SHP77 treated with DMSO at 0.1 percent for 48 hours (cell line): ENCODE data around the gene CNTN4.

Experiments used
- DNase-seq: peaks from one replicate; lab custom pipeline; 2025; lab: John Stamatoyannopoulos, UW

CNTN4 gene

DNA sequence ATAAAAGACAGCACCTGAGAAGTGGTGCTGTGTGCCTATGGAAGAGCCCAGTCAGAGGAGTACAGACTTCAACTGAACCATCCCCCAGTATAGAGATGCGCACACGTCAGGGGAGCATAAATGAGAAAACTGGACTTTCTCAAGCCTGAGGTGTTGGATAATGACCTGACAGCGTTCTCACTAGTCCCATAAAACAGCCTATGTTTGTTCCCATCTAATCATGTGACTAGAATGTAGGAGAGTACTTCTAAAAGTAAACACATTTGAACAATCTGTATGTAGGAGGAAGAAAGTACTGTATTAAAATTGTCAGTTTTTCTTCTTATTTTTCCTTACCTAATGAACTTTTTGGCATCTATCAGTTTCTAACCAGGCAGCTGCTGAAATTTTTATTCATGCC is 498.9 kb downstream of the CNTN4 start:
- DNase-seq: no peak

DNA sequence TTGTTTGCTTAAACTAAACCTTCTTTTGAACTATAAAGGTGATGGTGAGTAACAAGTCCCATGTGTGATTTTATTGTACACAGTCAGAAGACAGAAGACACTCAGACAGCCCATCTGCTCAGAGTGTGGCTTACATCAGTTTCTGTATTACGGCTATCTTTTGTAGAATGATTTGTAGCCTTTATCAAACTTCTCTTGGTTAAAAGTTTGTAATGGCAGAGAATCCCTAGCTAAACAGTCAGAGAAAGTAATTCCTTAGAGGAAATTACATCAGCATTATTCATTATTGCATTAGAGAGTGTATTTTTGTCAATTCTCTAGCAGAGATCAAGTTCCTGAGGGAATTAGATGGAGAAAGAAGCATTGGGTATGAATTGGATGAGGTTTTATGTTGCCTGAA is 500.8 kb downstream of the CNTN4 start:
- DNase-seq: no peak

- DNase-seq: no peak
Measured at GRCh38 chr3:2603692-2604289, 505.1 kb downstream of the CNTN4 start.

- DNase-seq: no peak
Measured at GRCh38 chr3:2614578-2614977, 515.9 kb downstream of the CNTN4 start.

DNA sequence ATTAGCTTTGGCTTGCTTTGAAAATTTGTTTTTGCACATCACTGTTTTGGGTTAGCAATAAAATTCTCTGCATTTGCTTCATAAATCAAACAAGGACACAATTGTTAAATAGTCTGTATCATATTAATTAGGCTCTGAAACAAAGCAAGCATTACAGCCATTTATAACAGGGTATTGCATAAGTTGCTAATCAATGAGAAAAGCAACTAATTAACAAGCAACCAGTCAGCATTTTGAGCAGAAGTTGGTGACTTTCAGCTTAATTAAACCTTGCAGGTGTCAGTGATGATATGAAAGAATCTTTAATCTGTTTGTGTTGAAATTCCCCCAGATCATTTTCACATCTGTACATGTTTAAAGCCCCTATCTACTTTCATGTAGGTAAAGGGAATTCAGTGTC is 516.4 kb downstream of the CNTN4 start:
- no peak for DNase-seq

- DNase-seq: no peak
Measured at GRCh38 chr3:2623436-2623835, 524.8 kb downstream of the CNTN4 start.

- no peak for DNase-seq
Measured at GRCh38 chr3:2628117-2628516, 529.5 kb downstream of the CNTN4 start.

DNA sequence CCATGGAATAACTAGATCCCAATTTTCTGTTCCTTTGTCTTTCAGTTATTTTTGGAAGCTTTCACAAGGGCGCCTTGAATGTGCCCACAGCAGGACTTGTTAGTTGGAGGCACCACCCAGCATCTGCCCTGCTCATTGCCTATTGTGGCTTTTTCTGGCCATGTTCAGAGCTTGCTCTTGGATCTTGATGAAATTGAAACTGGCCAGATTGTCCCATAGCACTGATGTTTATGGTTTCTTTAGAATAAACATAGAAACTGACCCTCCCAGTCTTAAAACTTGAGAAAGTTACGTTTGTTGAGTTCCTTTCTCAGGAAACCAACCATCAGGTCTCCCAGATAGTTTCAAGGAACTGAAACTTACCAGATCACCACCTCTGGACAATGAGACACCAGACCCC is 536.8 kb downstream of the CNTN4 start:
- no peak for DNase-seq

- DNase-seq: no peak
Measured at GRCh38 chr3:2643606-2644005, 544.9 kb downstream of the CNTN4 start.

GRCh38 chr3:2645001-2645400 is 546.3 kb downstream of the CNTN4 start:
- no peak for DNase-seq

DNA sequence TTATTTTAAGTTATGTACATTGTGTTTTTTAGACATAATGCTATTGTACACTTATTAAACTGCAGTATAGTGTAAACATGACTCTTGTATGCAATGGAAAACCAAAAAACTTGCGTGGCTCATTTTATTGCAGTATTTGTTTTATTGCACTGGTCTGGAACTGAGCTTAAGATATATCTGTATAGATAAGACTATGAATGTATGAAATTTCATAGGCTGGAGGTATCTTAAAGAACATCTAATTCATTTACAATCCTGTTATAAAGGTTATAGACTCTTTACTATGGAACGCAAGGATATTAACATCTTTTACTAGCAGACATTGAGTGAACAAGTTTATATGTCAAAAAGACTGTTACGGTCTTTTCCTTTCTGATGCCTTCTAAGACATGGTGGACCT is 552.1 kb downstream of the CNTN4 start:
- DNase-seq: no peak

DNA sequence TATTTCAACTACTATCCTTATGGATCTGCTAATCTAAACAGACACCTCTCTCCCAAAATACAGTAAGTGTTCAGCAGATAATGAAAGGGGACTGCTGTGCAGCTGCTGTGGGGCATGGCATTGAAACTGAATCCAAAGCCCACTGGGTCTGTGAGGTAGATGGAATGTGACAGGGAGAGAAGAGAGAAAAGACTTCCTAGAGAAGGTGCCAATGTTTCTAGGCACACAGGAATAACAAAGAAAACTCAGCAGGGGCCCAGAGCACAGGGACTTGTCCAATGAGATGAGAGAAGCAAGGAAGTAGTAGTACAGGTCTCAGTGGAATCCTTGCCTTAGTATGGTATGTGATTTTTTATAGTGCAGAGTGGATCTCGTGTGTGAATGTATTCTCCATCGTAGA is 553.7 kb downstream of the CNTN4 start:
- DNase-seq: no peak

DNA sequence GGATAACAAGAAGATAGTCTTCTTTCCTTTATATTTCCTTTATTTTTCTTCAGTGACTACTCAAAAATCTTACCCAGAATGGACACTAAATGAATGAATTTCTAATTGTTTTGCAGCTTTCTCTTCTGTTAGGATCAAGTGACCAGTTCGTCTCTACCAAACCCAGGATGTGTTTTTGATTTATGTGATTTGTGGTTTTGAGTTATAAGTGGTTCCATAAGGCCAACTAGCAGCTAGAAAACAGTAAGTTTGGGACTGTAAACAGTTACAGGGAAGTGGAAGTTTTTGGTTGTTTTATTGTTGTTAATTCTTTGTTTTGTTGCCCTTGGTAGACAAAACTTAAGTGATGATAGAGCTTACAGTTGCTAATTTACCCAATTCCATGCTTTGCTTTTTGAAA is 555.0 kb downstream of the CNTN4 start:
- DNase-seq: no peak

DNA sequence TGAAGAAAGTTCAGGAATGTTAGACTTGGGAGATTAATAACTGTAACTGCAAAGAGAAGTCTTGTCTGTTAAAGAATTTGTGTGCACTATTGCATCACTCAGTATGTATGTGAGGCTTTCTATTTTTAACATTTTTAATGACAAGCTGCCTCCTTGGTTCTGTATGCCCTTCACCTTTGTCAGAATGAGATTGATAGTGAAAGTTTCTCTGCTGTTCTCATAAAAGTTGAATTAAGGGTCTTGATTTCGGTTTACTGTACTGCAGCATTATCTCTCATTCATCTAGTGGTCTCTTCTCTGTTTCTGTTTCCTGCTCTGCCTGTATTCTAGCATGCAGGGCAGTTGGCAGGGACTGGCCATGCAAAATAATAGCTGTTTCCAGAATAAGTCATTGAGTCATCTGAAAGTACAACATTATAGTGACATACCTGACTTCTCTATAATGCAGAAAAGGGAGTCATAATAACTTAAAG is 556.6 kb downstream of the CNTN4 start:
- no peak for DNase-seq

DNA sequence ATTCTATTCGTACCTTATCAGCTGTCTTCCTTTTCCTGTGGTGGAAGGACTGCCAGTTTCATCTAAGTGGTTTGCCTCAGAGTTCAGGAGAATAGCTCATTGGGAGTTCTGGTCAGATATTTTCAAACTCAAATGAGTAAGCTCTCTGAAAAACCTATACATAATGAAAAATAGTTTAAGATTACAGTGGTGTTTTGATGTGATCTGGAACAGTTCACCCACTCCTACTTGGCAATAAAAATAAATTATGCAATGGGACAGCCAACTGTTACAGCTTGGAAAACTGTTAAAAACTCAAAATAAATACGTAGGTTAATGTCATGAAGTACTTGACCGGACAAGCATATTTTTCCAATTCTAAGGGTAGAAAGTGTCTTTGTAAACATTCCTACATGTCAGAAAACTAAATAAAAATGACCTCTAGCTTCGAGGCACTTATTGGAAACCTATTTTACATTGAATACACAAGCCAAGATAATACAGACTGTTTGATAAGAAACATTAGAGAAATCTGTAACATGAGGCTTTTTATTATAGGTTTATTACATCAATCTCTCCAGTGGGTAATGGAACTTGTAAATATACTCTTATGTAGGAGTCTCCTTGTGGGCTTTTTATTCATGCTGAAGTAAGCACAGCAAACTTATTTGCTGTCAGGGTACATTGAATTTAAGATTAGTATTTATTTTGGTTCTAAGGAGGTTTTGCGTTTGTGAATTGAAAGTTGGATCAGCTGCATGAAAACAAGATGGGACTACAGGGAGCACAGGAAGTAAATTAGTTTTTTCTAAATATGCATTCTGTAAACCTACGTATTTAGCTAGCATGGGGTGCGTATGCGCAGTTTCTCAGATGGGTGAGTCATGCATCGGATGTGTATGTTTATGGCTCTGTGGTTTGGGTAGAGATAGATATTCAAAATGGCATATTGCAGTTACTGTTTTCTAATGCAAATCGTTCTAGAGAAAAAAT is 558.4 kb downstream of the CNTN4 start:
- no peak for DNase-seq

GRCh38 chr3:2657971-2658370 is 559.3 kb downstream of the CNTN4 start:
- no peak for DNase-seq

DNA sequence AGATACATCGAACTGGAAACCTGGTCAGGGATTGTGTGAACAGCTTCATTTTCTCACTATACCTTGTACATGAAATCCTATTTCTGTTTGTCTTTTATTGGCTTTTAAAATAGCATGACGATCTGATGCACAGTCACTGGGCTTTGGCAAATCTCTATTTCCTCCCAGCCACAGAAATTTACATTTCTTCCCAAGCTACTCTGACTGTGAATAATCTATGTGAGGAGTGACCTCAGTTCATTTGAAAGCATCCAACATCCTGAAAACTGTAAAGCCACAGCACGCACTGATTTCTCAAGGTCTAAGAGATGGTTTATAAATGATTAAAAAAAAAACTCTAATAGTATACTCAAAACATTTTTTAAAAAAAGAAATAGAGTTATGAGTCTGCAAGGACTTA is 561.2 kb downstream of the CNTN4 start:
- DNase-seq: no peak

GRCh38 chr3:2661078-2661477 is 562.4 kb downstream of the CNTN4 start:
- DNase-seq: no peak

- DNase-seq: no peak
Measured at GRCh38 chr3:2677501-2677900, 578.8 kb downstream of the CNTN4 start.

GRCh38 chr3:2680236-2680635 is 581.6 kb downstream of the CNTN4 start:
- DNase-seq: no peak

DNA sequence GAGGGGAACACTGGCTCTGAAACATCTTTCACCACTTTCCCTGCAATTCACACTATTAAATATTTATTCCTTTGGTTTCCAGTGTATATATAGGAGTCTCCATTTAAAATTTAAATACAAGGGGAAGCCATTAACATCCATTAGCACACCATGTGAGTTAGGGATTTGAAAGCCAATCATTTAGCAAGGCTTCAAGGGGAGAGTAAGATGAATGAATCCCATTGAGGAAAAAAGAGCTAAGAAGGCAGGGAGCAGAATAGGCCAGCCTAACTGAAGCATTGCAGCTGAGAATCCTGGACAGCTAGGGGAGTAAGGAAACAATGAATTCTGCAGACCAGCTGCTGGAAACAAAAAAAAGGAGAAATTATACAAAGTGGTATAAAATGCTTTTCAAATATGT is 585.4 kb downstream of the CNTN4 start:
- no peak for DNase-seq

- DNase-seq: no peak
Measured at GRCh38 chr3:2686816-2687502, 588.3 kb downstream of the CNTN4 start.

- no peak for DNase-seq
Measured at GRCh38 chr3:2697589-2697988, 598.9 kb downstream of the CNTN4 start.
